Measurements from ENCODE around the gene CFAP54.

CFAP54 gene

GRCh38 chr12:96822641-96823040 is 333.3 kb downstream of the CFAP54 start:
- Histone ChIP-seq H3K36me3 (ENCODE audit: low read depth) (no peaks in the 10 kb centered on the region), H3K9me3 (ENCODE audit: severe bottlenecking) (no peaks in the 10 kb centered on the region), H3K4me3 (ENCODE audit: severe bottlenecking) (no peak overlapping the region), H3K27ac (ENCODE audit: poor library complexity, severe bottlenecking) (no peak overlapping the region), H3K4me1 (ENCODE audit: insufficient read depth, poor library complexity, severe bottlenecking) (no peaks in the 10 kb centered on the region), H3K27me3 (ENCODE audit: insufficient read depth, poor library complexity, severe bottlenecking) (no peaks in the 10 kb centered on the region)
- no peak for ATAC-seq (ENCODE audit: low read depth)
- no peak for DNase-seq (ENCODE audit: low spot score)
- TF ChIP-seq CTCF (IDR thresholded peaks at IDR 0.05; ENCODE audit: poor library complexity, severe bottlenecking) = no peak

GRCh38 chr12:96824074-96824837 is 334.9 kb downstream of the CFAP54 start:
- H3K27ac ChIP-seq (ENCODE audit: poor library complexity, severe bottlenecking) = no peak overlapping the region
- no peak for TF ChIP-seq CTCF (IDR thresholded peaks at IDR 0.05; ENCODE audit: poor library complexity, severe bottlenecking)
- no peaks in the 10 kb centered on the region for H3K27me3 ChIP-seq (ENCODE audit: insufficient read depth, poor library complexity, severe bottlenecking)
- H3K4me3 ChIP-seq (ENCODE audit: severe bottlenecking) = no peak overlapping the region
- H3K4me1 ChIP-seq (ENCODE audit: insufficient read depth, poor library complexity, severe bottlenecking) = no peaks in the 10 kb centered on the region
- ATAC-seq (ENCODE audit: low read depth) (no peak), DNase-seq (ENCODE audit: low spot score) (no peak)
- no peaks in the 10 kb centered on the region for H3K9me3 ChIP-seq (ENCODE audit: severe bottlenecking)
- H3K36me3 ChIP-seq (ENCODE audit: low read depth) = no peaks in the 10 kb centered on the region

- Histone ChIP-seq H3K27ac (ENCODE audit: poor library complexity, severe bottlenecking) (no peak overlapping the region), H3K27me3 (ENCODE audit: insufficient read depth, poor library complexity, severe bottlenecking) (no peaks in the 10 kb centered on the region), H3K4me1 (ENCODE audit: insufficient read depth, poor library complexity, severe bottlenecking) (no peaks in the 10 kb centered on the region), H3K36me3 (ENCODE audit: low read depth) (no peaks in the 10 kb centered on the region), H3K9me3 (ENCODE audit: severe bottlenecking) (no peaks in the 10 kb centered on the region), H3K4me3 (ENCODE audit: severe bottlenecking) (no peak overlapping the region)
- TF ChIP-seq CTCF (IDR thresholded peaks at IDR 0.05; ENCODE audit: poor library complexity, severe bottlenecking) = no peak
- DNase-seq (ENCODE audit: low spot score) = no peak
- no peak for ATAC-seq (ENCODE audit: low read depth)
Measured at GRCh38 chr12:96824838-96825236, 335.5 kb downstream of the CFAP54 start.

GRCh38 chr12:96828169-96828789 is 338.9 kb downstream of the CFAP54 start:
- Histone ChIP-seq H3K36me3 (ENCODE audit: low read depth) (no peaks in the 10 kb centered on the region), H3K27me3 (ENCODE audit: insufficient read depth, poor library complexity, severe bottlenecking) (no peaks in the 10 kb centered on the region), H3K9me3 (ENCODE audit: severe bottlenecking) (no peaks in the 10 kb centered on the region), H3K4me1 (ENCODE audit: insufficient read depth, poor library complexity, severe bottlenecking) (no peaks in the 10 kb centered on the region), H3K4me3 (ENCODE audit: severe bottlenecking) (no peak overlapping the region), H3K27ac (ENCODE audit: poor library complexity, severe bottlenecking) (no peak overlapping the region)
- no peak for ATAC-seq (ENCODE audit: low read depth)
- TF ChIP-seq CTCF (IDR thresholded peaks at IDR 0.05; ENCODE audit: poor library complexity, severe bottlenecking) = no peak
- DNase-seq (ENCODE audit: low spot score) = no peak

GRCh38 chr12:96829354-96829753 is 340.0 kb downstream of the CFAP54 start:
- DNase-seq (ENCODE audit: low spot score) (no peak), ATAC-seq (ENCODE audit: low read depth) (no peak)
- no peak for TF ChIP-seq CTCF (IDR thresholded peaks at IDR 0.05; ENCODE audit: poor library complexity, severe bottlenecking)
- no peaks in the 10 kb centered on the region for H3K36me3 ChIP-seq (ENCODE audit: low read depth)
- no peaks in the 10 kb centered on the region for H3K27me3 ChIP-seq (ENCODE audit: insufficient read depth, poor library complexity, severe bottlenecking)
- no peak overlapping the region for H3K4me3 ChIP-seq (ENCODE audit: severe bottlenecking)
- no peaks in the 10 kb centered on the region for H3K9me3 ChIP-seq (ENCODE audit: severe bottlenecking)
- no peak overlapping the region for H3K27ac ChIP-seq (ENCODE audit: poor library complexity, severe bottlenecking)
- H3K4me1 ChIP-seq (ENCODE audit: insufficient read depth, poor library complexity, severe bottlenecking) = no peaks in the 10 kb centered on the region
